Measurements from ENCODE around the gene ACCSL.

DNA sequence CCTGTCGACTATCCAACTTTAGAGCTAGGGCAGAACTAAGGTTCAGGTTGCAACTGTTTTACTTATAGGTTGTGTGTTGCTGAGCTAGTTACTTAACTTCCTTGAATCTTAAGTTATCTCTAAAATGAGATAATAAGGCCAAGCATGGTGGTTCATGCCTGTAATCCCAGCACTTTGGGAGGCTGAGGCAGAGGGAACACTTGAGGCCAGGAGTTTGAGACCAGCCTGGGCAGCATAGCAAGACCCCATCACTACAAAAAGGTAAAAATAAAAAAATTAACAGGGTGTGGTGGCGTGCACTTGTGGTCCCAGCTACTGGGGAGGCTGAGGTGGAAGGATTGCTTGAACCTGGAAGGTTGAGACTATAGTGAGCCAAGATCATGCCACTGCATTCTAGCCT is 20.4 kb downstream of the ACCSL start:
- TF ChIP-seq, protein P1, sequence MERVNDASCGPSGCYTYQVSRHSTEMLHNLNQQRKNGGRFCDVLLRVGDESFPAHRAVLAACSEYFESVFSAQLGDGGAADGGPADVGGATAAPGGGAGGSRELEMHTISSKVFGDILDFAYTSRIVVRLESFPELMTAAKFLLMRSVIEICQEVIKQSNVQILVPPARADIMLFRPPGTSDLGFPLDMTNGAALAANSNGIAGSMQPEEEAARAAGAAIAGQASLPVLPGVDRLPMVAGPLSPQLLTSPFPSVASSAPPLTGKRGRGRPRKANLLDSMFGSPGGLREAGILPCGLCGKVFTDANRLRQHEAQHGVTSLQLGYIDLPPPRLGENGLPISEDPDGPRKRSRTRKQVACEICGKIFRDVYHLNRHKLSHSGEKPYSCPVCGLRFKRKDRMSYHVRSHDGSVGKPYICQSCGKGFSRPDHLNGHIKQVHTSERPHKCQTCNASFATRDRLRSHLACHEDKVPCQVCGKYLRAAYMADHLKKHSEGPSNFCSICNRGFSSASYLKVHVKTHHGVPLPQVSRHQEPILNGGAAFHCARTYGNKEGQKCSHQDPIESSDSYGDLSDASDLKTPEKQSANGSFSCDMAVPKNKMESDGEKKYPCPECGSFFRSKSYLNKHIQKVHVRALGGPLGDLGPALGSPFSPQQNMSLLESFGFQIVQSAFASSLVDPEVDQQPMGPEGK (CRISPR knock-in tag; IDR thresholded peaks at IDR 0.05; ENCODE audit: borderline replicate concordance): no peak
- TF ChIP-seq ISL1 (CRISPR knock-in tag; IDR thresholded peaks at IDR 0.05): no peak
